HG03521 (cell line): ENCODE measurements around the gene DNAAF8.
A peak's percentile ranks its signal among the peaks of the same experiment; 100 is the strongest.

Experiments used
- ATAC-seq: cut with Tn5 transposase; IDR thresholded peaks from one replicate; pipeline ENCODE4 v1.9.1; 2021; ENCODE audit warnings: mild to moderate bottlenecking, moderate library complexity; ENCODE audit not compliant: unreplicated experiment

The DNAAF8 gene

DNA sequence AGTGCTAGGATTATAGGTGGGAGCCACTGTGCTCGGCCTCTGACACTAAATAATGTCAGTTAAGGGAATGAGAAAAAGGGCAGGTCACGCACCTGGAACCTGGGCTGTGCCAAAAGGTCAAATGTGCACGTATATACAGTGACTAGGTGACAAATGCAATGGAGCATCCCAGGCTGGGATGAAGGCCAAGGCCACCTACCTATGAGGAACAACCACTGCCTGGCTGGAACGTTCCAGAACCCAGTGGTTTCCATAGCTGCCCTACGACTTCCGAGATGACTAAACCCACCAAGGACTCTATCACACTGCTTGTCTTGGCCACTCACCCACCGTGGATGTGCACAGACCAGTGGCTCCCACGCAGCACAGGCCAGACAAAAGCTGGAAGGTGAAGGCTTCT is 16.6 kb downstream of the DNAAF8 start:
- no peak for ATAC-seq

DNA sequence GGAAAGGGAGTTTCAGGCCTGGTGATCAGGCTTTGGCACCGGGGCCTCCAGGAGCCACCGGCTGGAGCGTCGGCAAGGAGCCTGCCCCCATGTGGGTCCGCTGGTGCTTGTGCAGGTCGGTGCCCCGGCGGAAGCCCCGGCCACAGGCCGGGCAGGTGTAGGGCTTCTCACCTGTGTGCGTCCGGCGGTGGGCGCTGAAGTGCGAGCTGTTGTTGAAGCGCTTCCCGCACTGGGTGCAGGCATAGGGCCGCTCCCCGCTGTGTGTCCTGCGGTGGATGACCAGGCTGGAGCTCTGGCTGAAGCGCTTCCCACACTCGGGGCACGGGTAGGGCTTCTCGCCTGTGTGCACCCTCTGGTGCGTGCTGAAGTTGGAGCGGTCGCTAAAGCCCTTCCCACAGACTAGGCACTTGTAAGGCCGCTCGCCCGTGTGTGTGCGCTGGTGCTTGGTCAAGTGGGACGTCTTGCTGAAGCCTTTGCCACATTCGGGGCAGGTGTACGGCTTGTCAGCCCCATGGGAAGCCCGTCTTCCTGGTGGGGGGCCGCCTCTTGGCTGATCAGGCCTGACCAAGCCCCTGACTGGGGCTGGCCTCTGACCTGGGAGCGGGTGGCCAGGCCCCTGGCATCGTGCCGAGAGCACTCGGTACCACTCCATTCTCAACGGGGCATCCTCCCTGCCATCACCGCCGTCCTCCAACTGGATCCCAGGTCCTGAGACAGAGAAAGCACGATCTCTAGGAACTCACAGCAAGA is 18.2 kb downstream of the DNAAF8 start:
- no peak for ATAC-seq

DNA sequence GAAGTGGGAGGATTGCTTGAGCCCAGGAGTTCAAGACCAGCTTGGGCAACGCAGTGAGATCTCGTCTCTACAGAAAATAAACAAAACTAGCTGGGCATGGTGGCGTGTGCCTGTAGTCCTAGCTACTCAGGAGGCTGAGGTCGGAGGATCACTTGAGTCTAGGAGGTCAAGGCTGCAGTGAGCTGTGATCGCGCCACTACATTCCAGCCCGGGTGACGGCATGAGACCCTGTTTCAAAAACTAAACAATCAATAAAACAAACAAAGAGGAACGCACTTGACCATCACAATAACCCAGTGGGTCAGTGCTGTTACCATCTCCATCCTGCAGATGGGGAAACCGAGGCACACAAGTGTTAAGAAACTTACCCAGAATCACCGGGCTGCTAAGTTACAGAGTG is 18.9 kb downstream of the DNAAF8 start:
- ATAC-seq = no peak

DNA sequence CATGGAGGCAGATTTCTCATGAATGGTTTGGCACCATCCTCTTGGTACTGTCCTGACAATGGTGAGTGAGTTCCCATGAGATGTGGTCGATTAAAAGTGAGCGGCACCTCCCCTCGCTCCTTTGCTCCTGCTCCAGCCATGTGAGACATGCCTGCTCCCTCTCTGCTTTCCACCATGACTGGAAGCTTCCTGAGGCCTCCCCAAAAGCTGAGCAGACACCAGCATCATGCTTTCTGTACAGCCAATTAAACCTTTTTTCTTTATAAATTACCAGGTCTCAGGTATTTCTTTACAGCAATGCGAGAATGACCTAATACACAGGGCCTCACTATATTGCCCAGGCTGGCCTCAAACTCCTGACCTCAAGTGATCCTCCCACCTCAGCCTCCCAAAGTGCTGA is 20.5 kb downstream of the DNAAF8 start:
- no peak for ATAC-seq

DNA sequence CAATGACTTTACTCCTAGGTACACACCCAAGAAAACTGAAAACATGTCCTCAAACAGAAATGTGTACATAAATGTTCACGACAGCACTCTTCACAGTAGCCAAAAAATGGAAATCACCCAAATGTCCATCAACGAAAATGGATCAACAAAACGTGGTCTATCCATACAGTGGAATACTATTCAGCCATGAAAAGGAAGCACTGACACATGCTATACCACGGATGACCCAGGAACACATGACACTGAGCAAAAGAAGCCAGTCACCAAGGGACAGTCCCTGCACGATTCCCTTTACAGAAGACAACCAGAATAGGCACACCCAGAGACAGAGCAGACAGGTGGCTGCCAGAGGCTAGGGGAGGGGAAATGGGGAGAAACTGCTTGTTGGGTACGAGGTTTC is 21.4 kb downstream of the DNAAF8 start:
- no peak for ATAC-seq

DNA sequence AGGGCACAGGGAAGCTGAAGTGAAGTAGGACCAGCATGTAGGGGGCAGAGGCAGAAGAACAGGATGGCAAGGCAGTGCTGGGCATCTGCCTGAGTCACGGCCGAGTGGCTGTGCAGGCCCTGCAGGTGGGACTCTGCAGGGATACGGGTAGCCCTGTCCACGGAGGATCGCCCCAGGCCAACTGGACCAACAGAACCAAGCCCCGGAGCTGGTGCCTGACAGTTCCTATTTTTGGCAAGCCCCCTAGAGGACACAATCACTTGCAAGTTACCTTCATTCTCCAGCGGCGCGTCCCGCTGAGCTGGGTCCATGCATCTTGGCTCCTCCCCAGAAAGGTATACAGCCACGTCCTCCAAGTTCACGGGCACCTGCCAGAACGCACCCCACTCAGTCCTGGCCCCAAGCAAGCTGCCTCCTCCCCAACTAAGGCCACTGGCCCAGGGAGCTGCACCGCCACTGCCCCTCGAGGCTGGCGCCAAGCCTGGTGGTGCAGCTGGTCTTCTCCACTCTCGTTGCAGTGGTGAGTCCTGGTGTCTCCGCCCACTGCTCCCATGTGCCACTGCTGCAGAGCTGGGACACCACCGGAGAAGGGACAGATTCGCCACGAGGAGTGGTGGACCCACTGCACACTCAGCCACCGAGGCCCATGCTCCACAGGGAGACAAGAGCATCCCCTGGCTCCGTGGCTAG is 26.0 kb downstream of the DNAAF8 start:
- ATAC-seq = no peak

DNA sequence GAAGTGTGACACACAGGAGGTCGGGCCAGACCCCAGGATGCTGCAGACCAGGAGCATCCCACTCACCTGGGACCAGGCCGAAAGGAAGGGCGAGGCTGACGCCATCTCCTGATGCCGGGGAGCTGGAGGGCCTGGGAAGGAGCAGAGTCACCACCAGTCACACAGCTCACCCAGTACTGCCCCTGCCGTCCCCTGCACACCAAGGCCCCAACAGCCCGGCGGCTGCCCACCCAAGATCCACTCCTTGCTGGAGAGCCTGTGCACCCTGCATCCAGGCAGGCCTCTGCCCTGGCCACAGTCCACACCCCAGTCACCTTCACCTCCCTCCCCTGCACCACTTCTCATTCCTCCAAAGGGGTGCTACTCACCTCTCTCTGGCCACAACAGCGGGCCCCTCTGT is 27.9 kb downstream of the DNAAF8 start:
- no peak for ATAC-seq

DNA sequence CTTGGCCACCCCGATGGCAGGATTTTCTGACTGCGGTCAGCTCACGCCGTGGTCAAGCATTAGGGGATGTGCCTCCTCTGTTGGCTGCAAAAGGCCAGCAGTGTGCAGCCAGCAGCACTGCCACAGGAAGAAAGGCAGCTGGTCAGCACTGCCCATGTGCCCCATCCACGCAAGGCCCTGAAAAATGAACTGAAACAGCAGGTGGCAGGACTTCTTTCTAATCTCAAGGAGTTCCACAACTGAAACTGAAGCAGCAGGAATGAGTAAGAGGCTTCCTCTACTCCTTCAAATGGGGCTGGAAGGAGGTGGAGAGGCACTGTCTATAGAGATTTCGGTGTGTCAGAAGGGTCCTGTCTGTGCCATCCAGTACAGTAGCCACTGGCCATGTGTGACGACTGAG is 29.5 kb downstream of the DNAAF8 start:
- no peak for ATAC-seq

DNA sequence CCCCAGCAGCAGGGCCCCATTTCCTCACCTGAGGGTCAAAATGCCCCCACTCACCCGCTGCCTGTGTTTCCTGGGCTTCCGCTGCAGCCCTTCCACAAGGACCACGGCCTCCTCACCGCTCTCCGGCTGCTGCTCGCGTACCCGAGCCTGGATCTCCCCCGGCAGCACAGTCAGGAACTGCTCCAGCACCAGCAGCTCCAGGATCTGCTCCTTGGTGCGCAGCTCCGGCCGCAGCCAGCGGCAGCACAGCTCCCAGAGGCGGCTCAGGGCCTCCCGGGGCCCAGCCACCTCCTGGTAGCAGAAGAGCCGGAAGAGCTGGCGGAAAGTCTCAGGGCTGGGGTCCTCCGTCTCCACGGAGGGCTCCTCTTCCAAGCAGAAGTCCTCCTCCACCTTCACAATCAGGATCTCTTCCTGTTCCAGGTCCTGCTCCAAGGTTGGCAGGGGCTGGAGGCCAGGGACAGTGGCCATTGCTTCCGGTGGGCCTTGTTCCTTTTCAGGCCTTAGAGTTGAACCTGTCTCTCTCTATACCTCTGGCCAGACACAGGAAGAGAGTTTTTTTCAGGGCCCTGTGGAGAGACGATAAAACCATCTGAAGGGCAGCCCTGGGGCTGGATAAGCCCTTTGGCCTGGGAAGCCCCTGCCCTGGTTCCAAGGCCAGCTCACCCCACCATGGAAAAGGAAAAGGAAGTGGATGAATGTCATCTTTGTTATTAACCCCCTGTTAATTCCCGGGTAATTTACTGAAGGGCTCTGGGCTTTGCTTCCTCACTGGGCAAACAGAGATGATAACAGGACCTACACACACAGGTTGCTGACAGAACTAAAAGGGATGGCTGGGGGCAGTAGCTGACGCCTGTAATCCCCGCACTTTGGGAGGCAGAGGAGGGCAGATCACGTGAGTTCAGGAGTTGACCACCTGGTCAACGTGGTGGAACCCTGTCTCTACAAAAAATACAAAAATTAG is 31.5 kb downstream of the DNAAF8 start:
- ATAC-seq = no peak

DNA sequence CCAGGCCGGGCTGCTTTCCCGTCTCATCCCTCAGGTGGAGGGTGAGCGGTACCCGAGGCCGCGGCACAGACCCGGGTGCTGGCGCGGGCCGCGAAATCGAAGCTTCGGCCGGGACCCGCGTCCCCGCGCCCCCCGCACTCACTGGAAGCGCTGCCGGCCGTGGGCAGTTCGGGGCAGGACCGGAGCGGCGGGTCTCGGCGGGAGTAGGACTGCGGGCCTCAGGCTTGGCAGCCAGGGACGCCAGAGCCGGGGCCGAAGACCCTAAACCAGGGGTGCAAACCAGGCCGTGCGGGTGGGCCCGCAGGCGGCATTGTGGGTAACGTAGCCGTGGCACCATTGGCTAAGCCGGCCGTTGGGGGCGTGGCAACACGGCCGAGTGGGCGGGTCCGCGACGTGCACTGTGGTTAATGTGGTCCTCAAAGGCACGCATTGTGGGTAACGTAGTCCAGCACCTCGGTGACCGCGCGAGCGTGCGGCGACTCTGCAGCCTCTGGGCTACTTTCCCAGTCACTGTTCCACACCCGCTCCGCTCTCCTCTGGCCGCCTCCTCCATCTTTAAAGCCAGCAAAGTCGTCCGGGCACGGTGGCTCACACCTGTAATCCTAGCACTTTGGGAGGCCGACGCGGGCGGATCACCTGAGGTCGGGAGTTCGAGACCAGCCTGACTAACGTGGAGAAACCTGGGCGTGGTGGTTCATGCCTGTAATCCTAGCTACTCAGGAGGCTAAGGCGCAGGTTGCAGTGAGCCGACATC is 32.7 kb downstream of the DNAAF8 start, which contains the start of gene ZNF500:
Gene ZNF500, minus strand, starts transcription at position 288 of the 754 bp plus-strand sequence. CDS start 1,184 bp downstream, outside the sequence.
- peak; percentile 79 for ATAC-seq

DNA sequence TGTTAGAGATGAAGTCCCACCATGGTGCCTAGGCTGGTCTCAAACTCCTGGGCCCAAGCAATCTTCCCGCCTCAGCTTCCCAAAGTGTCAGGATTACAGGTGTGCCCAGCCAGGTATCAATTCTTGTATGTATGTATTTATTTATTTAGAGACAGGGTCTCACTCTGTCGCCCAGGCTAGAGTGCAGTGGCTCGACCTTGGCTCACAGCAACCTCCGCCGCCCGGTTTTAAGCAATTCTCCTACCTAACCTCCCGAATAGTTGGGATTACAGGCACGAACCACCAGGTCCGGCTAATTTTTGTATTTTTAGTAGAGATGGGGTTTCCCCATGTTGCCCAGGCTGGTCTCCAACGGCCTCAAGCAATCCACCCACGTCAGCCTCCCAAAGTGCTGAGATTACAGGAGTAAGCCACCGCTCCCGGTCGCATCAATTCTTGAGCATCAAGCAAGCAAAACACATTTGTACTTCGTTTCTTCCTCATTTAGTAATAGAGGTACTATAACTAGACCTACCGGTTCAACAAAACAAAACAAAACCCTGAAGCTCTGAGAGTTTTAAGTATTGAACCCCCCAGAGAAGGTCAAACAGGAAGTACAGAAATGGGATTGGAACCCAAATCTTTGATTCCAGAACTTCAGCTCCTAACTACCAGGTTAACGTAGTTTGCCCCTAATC is 33.7 kb downstream of the DNAAF8 start:
- no peak for ATAC-seq

DNA sequence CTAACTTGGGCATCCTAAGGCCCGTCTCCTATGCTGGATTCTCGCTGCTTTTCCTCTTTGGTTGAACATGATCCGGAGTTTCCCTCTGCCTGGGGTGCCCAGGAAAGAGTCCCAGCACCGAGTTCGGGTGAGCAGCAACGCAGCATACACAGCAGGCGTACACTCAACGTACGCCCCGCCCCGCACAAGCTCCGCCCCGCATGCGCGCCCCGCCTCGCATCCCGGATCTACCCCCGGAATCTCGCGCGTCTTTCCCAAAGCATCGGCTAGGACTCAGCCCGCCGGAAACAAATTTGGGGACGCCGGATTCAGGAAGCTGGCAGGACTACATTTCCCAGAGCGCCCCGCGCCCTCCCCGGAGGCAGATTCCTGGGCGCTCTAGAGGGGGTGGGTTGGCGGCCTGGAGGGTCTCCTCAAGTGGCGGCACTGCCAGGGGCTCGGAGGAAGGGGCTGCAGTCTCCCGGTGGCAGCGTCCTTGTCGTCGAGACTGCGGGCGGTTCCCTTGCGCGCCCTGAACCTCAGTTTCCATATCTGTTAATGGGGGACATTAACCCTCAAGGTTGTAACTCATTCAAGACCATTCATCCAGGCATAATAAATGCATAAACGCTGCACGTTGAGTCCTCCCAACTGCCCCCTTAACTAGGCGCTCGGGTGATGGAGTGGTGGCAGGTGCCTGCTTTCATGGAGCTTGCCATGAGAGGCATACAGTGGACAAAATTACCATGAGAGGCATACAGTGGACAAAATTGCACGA is 34.4 kb downstream of the DNAAF8 start:
- ATAC-seq = peak; percentile 58

DNA sequence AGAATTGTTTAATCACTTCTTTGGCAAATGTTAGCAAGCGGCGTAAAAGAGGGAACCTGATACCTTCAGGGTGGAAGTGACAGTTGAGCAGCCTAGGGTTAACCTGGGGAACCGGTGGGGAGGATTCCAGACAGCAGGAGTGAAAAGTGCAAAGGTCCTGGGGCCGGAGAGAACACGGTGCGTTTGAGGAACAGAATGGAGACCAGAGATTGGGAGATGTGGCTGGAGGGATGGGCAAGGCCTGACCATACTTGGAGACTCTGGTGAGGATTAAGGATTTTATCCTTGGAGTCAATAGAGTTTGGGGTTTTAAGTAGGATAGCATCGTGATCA is 34.9 kb downstream of the DNAAF8 start:
- no peak for ATAC-seq

DNA sequence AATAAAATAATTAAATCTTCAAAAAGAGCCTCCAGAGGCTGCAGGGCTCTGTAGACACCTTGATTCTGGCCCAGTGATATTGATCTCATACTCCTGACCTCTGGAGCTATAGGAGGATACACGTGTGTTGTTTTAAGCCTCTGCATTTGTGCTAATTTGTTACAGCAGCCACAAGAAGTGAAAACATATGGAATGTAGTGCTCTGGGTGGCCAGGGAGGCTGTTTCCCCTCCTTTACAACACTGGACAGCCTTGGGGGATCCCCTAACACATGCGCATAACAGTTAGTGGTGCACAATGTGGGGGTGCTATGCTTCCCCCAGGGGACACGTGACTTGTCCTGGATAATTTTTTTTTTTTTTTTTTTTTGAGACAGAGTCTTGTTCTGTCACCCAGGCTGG is 37.3 kb downstream of the DNAAF8 start:
- ATAC-seq = no peak

DNA sequence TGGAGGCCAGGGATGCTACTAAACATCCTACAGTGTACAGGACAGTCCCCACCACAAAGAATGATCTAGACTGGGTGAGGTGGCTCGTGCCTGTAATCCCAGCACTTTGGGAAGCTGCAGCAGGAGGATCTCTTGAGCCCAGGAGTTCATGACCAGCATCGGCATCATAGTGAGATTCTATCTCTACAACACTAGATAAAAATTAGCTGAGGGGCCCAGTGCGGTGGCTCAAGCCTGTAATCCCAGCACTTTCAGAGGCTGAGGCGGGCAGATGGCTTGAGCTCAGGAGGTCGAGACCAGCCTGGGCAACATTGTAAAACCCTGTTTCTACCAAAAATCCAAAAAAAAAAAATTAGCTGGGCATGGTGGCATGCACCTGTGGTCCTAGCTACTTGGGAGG is 38.0 kb downstream of the DNAAF8 start:
- ATAC-seq = no peak

DNA sequence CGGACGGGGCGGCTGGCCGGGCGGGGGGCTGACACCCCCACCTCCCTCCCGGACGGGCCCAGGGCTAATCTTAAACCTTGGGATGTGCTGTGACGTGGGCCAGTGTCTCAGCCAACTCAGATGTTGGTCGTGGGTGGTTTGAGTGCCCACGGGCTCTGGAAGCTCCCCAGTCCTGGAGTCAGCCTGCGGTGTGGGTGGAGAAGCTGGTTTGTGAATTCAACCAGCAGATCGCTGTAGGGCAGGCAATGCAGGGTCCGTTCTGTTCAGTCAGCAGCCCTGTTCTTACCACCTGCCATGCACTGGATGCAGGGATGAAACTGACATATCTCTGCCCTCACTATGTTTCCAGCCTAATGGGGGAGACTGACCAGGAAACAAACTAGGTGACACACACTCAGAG is 40.7 kb downstream of the DNAAF8 start:
- ATAC-seq = no peak

DNA sequence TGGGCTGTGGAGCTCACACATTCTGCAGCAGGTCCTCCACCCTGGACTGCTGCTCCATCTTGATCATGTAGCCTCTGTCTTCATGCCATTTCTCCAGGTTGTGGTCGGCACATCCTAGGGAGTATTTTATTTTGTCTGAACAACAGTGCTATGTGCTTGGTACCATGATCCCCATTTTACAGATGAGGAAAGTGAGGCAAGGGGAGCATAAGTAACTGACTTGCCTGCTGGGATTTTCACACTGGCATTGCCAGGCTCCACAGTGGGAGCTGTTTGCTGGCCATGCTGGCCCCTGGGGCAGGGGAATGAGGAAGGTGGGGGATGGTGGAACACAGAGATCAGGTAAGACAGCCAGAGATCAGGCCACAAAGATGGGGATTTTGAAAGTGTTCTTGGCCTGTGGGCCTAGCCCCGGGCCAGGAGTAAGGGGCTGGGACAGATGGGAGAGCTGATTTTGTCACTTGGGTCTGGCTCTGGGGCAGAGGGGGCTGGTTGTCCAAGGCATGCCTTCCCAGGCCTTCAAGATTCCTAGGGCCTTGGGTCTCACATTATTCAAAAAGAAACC is 41.9 kb downstream of the DNAAF8 start:
- ATAC-seq = no peak

DNA sequence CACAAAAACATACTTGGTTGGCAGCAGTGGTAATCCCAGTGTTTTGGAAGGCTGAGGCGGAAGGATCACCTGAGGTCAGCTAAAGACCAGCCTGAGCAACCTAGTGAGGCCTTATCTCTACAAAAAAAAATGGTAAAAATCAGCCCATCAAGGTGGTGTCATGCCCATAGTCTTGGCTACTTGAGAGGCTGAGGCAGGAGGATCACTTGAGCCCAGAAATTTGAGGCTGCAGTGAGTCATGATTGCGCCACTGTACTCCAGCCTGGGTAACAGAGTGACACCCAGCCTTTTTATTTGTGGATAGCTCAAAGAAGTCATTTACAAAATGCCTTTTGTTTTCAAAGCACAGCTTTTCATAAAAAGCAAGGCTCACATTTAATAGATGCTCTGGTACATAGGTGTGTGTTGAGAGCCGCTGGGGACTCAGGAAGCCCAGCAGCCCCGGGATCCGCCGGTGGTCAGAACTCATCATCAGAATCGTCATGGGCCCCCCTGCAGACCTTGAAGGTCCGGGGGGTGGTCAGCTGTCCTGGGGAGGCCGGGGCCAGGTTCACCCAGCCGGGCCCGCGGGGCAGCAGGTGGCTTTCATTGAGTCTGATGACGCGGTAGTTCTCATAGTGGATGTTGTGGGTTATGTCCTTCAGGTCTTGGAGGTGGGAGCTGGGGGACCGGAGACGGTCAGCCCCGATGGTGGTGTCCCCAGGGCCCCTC is 43.2 kb downstream of the DNAAF8 start:
- ATAC-seq = no peak

DNA sequence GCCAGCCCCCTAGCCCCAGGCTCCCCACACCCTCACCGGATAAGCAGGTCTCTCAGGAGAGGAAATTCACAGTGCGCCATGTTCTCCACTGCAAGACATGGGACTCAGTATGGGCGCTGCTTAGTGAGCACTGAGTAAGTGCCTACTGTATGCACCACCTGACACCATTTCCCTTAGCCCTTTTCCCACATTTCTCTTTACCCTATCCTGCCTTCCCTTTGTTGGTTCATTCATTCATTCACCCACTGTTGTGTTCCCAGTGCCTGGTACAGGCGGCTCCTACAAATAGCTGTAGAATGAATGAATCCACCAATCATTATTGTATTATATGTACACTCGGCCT is 43.7 kb downstream of the DNAAF8 start:
- no peak for ATAC-seq
